ENCODE results near the gene NEURL1.

NEURL1 gene

GRCh38 chr10:103616705-103617601, 123.4 kb downstream of the NEURL1 start:
- no peak for TF ChIP-seq SIN3A (IDR thresholded peaks at IDR 0.05; ENCODE audit: borderline replicate concordance, insufficient read depth, low read length)
- no peak for TF ChIP-seq FOXP2 (optimal IDR thresholded peaks at IDR 0.05; ENCODE audit: borderline replicate concordance, extremely low read depth, extremely low read length, insufficient read depth)
- TF ChIP-seq REST (IDR thresholded peaks at IDR 0.05; ENCODE audit: insufficient read depth in 1 of 2, low read depth in 2 of 2, low read length in 2 of 2): no peak
- no peak for TF ChIP-seq TAF1 (IDR thresholded peaks at IDR 0.05; ENCODE audit: borderline replicate concordance, insufficient read depth, low read length)

- TF ChIP-seq POLR2AphosphoS5 (IDR thresholded peaks at IDR 0.05; ENCODE audit: low read depth, low read length) (no peak), TAF1 (IDR thresholded peaks at IDR 0.05; ENCODE audit: borderline replicate concordance, insufficient read depth, low read length) (no peak), FOXP2 (optimal IDR thresholded peaks at IDR 0.05; ENCODE audit: borderline replicate concordance, extremely low read depth, extremely low read length, insufficient read depth) (no peak)
These were observed 124.3 kb downstream of the NEURL1 start for GRCh38 chr10:103617602-103618385.

- TF ChIP-seq SIN3A (IDR thresholded peaks at IDR 0.05; ENCODE audit: borderline replicate concordance, insufficient read depth, low read length): no peak
- no peak for TF ChIP-seq TAF1 (IDR thresholded peaks at IDR 0.05; ENCODE audit: borderline replicate concordance, insufficient read depth, low read length)
- no peak for TF ChIP-seq REST (IDR thresholded peaks at IDR 0.05; ENCODE audit: insufficient read depth in 1 of 2, low read depth in 2 of 2, low read length in 2 of 2)
- no peak; the same call in 1 of the 2 replicates for TF ChIP-seq POLR2AphosphoS5 (IDR thresholded peaks at IDR 0.05; ENCODE audit: low read depth, low read length)
- TF ChIP-seq FOXP2 (optimal IDR thresholded peaks at IDR 0.05; ENCODE audit: borderline replicate concordance, extremely low read depth, extremely low read length, insufficient read depth): no peak
These were observed 125.3 kb downstream of the NEURL1 start for GRCh38 chr10:103618575-103619423.

- TF ChIP-seq TAF1 (IDR thresholded peaks at IDR 0.05; ENCODE audit: borderline replicate concordance, insufficient read depth, low read length) (no peak), REST (IDR thresholded peaks at IDR 0.05; ENCODE audit: insufficient read depth in 1 of 2, low read depth in 2 of 2, low read length in 2 of 2) (no peak), POLR2AphosphoS5 (IDR thresholded peaks at IDR 0.05; ENCODE audit: low read depth, low read length) (no peak), SIN3A (IDR thresholded peaks at IDR 0.05; ENCODE audit: borderline replicate concordance, insufficient read depth, low read length) (no peak), FOXP2 (optimal IDR thresholded peaks at IDR 0.05; ENCODE audit: borderline replicate concordance, extremely low read depth, extremely low read length, insufficient read depth) (no peak)
These were observed 126.2 kb downstream of the NEURL1 start for GRCh38 chr10:103619424-103620351.
